ACC112 (cell line): ENCODE results near the gene MYMK.

Experiments
- H2AFZ ChIP-seq: fragments of 200-600 bp; sonication (generic); one replicate; pipeline ENCODE4 v1.6.0; 2017; ENCODE audit warnings: antibody characterized with exemption, low read length; ENCODE audit not compliant: unreplicated experiment
- H3K27ac ChIP-seq: fragments of 200-600 bp; sonication (generic); 2 replicates; pipeline ENCODE4 v1.5.1; 2014; ENCODE audit warnings: low read depth, mild to moderate bottlenecking, antibody characterized with exemption, low read length, moderate library complexity
- H3K27me3 ChIP-seq: fragments of 200-600 bp; sonication (generic); 2 replicates; pipeline ENCODE4 v1.6.1; 2014; ENCODE audit warnings: mild to moderate bottlenecking, antibody characterized with exemption, low read length, moderate library complexity, mixed read lengths; ENCODE audit not compliant: insufficient read depth
- H3K36me3 ChIP-seq: fragments of 200-600 bp; sonication (generic); 2 replicates; pipeline ENCODE4 v1.6.1; 2016; ENCODE audit warnings: mild to moderate bottlenecking, antibody characterized with exemption, low read length, moderate library complexity, mixed read lengths; ENCODE audit not compliant: insufficient read depth
- H3K4me1 ChIP-seq: fragments of 200-600 bp; sonication (generic); one replicate; pipeline ENCODE4 v1.6.1; 2016; ENCODE audit warnings: low read length, mixed read lengths; ENCODE audit not compliant: insufficient read depth, unreplicated experiment, control insufficient read depth
- H3K4me3 ChIP-seq: fragments of 200-600 bp; sonication (generic); 2 replicates; pipeline ENCODE4 v1.5.1; 2014; ENCODE audit warnings: mild to moderate bottlenecking, low read depth, low read length
- H3K79me2 ChIP-seq: fragments of 200-600 bp; sonication (generic); one replicate; pipeline ENCODE4 v1.6.0; 2016; ENCODE audit warnings: low read length; ENCODE audit not compliant: control insufficient read depth, unreplicated experiment, insufficient read depth

MYMK gene

DNA sequence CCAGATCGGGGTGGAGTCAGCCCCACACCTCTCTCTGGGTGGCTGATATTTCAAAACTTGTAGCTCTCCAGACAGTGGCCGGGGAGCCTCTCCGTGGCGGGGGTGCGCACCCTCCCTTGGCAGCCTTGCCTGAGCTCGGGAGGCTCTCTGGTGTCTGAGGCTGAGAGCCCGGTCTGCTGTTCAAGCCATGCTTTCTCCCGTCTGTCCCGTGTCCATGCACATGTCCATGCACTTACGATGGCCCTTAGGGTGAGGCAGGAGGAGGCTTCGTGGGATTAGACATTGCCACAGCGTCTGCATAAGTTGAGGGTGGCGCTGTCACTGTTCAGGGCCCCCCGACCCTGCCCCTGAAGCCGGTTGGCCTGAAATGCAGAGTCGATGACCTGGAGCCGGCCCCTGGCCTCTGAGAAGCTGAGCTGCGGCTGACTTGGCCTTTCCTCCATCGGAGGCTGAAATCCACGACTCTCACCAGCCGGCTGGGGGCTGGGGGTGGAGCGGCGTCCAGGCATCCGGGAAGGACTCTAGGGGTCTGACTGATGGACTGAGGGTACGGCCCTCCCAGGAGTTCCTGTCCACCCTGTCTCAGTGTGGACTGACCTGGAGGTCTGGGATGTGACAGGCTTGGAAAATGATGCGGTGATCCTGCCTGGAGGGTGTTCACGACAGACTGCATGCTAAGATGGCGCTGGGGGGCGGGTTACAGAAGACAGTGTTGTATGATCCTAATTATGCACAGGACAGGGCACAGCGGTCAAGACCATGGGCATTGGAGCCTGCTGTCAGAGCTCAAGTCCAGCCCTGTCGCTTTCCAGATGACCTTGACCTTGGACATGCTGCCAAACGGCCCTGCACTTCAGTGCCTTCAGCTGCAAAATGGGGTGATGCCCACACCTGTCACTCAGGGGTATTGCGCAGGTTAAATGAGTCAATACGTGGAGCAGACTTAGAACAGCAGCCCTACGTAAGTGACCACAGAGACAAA is 27.6 kb downstream of the MYMK start:
- Histone ChIP-seq H3K27ac (no peak overlapping the region), H3K36me3 (no peaks in the 10 kb centered on the region), H2AFZ (no peak overlapping the region), H3K4me3 (no peak overlapping the region), H3K4me1 (no peaks in the 10 kb centered on the region), H3K27me3 (peaks cover 34% of the 10 kb centered on the region; the same call in 1 of the 2 replicates), H3K79me2 (no peaks in the 10 kb centered on the region)

DNA sequence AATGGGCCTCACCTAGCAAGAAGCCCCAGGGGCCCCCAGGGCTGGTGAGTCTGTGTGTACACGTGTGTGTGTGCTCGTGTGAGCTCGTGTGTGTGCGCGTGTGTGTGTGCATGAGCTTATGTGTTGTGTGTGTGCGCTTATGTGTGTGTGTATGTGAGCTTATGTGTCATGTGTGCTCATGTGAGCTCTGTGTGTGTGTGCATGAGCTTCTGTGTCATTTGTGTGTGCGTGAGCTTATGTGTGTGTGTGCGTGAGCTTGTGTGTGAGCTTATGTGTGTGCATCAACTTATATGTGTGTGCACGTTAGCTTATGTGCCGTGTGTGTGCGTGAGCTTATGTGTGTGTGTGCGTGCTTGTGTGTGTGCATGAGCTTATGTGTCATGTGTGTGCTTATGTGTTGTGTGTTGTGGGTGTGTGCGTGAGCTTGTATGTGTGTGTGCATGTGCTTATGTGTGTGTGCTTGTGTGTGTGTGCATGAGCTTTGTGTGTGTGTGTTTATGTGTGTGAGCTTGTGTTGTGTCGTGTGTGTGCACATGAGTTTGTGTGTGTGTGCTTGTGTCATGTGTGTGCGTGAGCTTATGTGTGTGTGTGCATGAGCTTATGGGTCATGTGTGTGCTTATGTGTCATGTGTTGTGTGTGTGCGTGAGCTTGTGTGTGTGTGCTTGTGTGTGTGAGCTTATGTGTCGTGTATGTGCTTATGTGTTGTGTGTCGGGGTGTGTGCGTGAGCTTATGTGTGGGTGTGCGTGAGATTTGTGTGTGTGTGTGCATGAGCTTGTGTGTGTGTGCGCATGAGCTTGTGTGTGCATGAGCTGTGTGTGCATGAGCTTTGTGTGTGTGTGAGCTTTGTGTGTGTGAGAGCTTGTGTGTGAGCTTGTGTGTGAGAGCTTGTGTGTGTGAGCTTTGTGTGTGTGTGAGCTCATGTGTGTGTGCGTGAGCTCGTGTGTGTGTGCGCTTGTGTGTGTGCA is 29.1 kb downstream of the MYMK start:
- no peak overlapping the region for H2AFZ ChIP-seq
- no peaks in the 10 kb centered on the region for H3K4me1 ChIP-seq
- H3K79me2 ChIP-seq = no peaks in the 10 kb centered on the region
- H3K27ac ChIP-seq = no peak overlapping the region
- no peak overlapping the region for H3K4me3 ChIP-seq
- H3K36me3 ChIP-seq = no peaks in the 10 kb centered on the region
- peaks cover 21% of the 10 kb centered on the region; the same call in 1 of the 2 replicates for H3K27me3 ChIP-seq

DNA sequence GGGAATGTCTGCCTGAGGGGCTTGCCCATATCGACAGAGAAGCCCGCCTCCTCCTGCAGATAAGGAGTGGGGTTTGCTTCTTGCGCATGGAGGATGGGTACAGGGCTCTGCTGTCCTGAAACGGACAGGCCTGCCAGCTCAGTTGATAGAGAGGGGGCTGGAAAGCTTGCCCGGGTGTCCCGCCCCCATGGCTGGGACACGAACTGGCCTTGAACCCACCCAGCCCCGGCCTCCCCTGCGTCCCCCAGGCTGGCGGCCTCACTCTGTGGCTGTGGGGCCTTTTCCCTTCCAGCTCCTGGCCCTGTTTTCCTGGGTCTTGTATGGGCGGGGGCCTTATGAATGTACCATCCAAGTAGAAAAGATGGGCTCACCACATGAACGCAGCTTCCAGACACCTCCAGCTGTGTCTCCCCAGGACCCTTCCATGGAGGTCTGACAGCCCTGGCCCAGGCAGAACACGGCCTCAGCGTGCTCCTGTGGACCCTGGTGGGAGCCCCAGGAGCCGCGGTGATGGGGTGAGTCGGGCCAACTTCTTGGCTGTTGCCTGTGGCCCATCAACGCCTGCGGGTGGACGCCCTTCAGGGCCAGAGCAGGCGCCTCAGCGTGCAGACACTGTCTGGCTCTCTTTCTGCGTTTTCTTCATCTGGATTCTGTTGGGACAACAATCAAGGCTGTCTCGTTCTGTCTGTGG is 30.0 kb downstream of the MYMK start:
- H3K4me1 ChIP-seq = no peaks in the 10 kb centered on the region
- no peaks in the 10 kb centered on the region for H3K79me2 ChIP-seq
- no peak overlapping the region for H2AFZ ChIP-seq
- H3K27me3 ChIP-seq = peaks cover 21% of the 10 kb centered on the region; the same call in 1 of the 2 replicates
- H3K36me3 ChIP-seq = no peaks in the 10 kb centered on the region
- no peak overlapping the region for H3K27ac ChIP-seq
- no peak overlapping the region for H3K4me3 ChIP-seq

DNA sequence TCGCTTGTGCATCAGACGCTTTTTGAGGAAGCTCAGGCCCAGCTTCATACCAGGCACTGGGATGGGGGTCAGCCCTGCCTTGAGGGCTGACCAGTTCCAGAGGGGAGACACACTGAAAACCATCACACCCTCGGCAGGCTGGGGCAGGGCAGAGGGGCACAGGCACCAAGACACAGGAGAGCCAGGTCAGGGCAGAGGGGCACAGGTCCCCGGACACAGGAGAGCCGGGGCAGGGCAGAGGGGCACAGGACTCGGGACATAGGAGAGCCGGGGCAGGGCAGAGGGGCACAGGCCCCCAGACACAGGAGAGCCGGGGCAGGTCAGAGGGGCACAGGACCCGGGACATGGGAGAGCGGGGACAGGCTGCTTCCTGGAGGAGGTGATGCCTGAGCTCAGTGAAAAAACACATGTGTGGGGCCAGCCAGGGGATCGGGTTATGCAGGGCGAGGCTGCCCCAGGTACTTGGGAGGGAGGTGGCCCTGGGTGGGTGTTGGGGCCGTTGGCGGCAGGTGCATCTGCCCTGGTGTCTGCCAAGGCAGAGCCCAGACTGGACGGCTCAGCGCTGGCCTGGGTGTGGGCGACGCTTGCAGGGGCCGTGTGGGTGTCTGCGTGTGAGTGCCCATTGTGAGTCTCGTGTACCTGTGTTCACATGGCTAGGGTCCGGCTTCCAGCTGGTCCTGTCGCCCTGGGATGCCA is 30.8 kb downstream of the MYMK start:
- no peaks in the 10 kb centered on the region for H3K4me1 ChIP-seq
- H3K27ac ChIP-seq = no peak overlapping the region
- peaks cover 17% of the 10 kb centered on the region; the same call in 1 of the 2 replicates for H3K27me3 ChIP-seq
- H2AFZ ChIP-seq = no peak overlapping the region
- no peaks in the 10 kb centered on the region for H3K79me2 ChIP-seq
- H3K36me3 ChIP-seq = no peaks in the 10 kb centered on the region
- no peak overlapping the region for H3K4me3 ChIP-seq

DNA sequence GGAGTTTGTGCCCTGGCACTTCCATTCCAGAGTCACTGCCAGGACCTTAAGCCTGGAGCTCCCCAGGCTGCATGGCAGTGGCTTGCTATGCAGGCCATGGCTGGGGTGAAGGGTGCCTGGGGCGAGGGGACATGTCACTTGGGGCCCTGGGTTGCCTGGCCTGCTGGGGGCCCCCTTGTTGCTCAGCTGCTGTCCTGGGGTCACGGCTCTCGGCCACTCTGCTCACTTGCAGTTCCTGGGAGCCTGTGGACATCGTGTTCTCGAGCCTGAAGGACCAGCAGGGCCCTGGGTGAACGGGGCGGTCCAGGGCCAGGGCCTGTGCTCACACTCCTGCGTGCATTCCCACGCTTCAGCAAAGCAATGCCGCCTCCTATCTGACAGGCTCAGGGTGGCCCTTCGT is 31.3 kb downstream of the MYMK start:
- Histone ChIP-seq H3K27ac (no peak overlapping the region), H3K4me3 (no peak overlapping the region), H3K4me1 (no peaks in the 10 kb centered on the region), H2AFZ (no peak overlapping the region), H3K36me3 (no peaks in the 10 kb centered on the region), H3K27me3 (peaks cover 12% of the 10 kb centered on the region; the same call in 1 of the 2 replicates), H3K79me2 (no peaks in the 10 kb centered on the region)

DNA sequence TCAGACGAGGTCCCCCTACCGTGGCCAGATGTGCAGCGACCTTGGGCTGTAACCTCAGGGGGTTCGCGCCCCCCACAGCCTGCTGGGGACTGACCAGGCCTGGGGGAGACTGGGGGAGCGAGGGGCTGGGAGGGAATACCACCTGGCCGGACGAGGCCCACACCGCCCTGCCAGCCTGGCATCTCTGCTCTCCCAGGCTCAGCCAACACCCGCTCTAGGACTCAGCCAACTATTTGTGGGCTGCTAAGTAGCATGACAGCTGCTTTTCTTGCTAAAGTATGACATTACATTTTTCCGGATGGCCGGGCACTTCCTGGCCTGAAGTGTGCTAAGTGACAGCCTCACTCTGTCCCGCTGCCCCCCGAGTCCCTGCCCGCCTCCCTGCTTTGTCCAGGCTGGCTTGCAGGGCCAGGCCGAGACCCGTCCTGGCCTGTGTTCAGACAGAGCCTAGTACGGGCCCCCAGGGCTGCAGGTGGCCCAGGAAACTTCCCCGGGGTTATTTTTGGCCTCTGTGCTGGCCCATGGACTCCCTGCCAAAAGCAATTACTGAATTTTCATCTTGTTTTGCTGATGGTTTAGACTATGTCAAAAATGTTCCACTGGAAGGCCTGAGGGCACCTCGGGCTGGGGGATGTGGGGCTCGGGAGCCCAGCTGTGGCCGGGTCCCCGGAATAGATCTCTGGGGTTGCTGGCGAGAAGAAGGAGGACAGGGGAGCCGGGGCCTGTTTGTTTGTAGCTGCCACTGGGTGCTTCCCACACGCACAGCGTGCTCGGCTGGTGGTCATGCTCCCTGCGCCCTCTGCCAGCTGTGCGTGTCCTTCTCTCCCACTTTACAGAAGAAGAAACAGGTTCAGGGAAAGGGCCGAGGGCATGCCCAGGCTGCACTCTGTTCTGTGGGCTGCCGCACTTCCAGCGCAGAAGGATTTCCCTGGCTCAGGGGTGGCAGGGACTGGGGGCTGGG is 32.4 kb downstream of the MYMK start:
- H3K4me1 ChIP-seq = no peaks in the 10 kb centered on the region
- no peak overlapping the region for H3K27ac ChIP-seq
- no peaks in the 10 kb centered on the region for H3K79me2 ChIP-seq
- H2AFZ ChIP-seq = no peak overlapping the region
- no peak overlapping the region for H3K4me3 ChIP-seq
- H3K36me3 ChIP-seq = no peaks in the 10 kb centered on the region
- H3K27me3 ChIP-seq = peaks cover 9% of the 10 kb centered on the region; the same call in 1 of the 2 replicates

DNA sequence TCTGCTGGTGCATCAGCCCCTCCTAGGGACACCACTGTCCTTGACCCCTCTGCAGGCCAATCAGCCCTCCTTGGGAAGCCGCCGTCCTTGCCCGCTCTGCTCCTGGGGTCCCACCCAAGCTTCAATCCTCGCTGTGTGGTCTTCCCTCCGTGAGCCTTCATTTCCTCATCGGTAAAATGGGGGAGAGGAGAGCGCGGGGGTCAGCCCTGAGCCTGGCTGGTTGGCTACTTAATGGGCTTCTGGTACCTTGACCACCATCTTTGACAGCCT is 33.2 kb downstream of the MYMK start:
- Histone ChIP-seq H3K27me3 (peaks cover 1% of the 10 kb centered on the region; the same call in 1 of the 2 replicates), H2AFZ (no peak overlapping the region), H3K4me3 (no peak overlapping the region), H3K27ac (no peak overlapping the region), H3K4me1 (no peaks in the 10 kb centered on the region), H3K36me3 (no peaks in the 10 kb centered on the region), H3K79me2 (no peaks in the 10 kb centered on the region)

DNA sequence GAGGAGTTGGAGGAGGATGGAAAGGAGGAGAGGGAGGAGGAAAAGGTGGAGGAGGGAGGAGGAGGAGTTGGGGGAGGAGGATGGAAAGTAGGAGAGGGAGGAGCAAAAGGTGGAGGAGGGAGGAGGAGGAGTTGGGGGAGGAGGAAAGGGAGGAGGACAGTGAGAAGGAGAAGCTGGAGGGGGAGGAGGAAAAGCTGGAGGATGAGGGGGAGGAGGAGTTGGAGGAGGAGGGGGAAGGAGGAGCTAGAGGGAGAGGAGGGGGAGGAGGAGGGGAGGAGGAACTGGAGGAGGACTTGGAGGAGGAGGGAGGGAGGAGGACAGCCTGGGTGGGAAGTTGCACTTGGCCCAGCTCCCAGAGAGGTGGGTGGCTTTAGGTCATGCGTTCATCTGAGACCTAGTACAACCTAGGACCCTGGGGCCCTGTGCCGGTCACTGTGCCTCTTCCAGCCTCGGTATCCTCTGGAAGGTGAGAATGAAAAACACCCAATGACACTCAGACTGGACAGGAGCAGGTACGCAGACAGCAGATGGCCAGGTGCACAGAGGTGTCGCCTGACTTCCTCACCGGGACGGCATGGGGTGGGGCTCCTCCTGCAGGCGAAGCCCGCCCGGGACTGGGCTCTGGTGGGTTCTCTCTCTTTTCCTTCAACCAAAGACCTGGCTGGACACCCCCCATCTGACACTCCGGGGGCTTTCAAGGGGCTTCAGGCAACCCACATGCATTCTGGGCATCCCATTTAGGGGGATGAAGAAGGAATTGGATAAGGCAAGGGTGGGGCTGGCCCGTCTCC is 33.7 kb downstream of the MYMK start:
- Histone ChIP-seq H3K79me2 (no peaks in the 10 kb centered on the region), H3K36me3 (no peaks in the 10 kb centered on the region), H2AFZ (no peak overlapping the region), H3K27me3 (no peaks in the 10 kb centered on the region), H3K4me1 (no peaks in the 10 kb centered on the region), H3K4me3 (no peak overlapping the region), H3K27ac (no peak overlapping the region)

DNA sequence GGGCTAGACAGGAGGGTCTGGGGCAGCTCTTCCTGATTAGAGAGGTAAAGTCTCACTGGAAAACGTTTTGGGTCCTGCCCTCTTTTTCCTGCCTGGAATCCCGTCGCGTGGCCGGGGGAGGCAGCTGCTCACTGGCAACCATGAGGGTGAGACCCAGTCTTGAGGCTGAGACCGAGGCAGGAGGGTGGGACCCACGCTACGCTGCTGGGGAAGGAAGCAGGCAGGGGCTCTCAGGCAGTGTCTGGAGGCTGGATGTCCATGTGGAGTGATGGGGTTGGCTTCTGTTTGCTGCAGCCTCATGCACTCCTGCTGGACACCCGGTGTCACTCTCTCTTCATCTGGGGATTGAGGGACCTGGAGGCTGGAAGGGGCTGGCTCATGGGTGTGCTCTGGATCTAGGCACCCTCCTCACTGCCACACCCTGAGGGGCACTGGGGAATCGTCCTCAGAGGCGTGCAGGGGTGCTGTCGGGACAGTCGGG is 34.5 kb downstream of the MYMK start:
- H3K27me3 ChIP-seq = no peaks in the 10 kb centered on the region
- no peak overlapping the region for H2AFZ ChIP-seq
- no peak overlapping the region for H3K4me3 ChIP-seq
- H3K79me2 ChIP-seq = no peaks in the 10 kb centered on the region
- no peaks in the 10 kb centered on the region for H3K4me1 ChIP-seq
- no peaks in the 10 kb centered on the region for H3K36me3 ChIP-seq
- H3K27ac ChIP-seq = no peak overlapping the region
